ENCODE data around the gene KRT17. TPM values are rescaled to one million over a fixed set of nuclear protein-coding genes. Genes with fewer than 3 reads are reported as not detected.

The KRT17 gene
- total RNA-seq, 3 donors from 2014 or later (not counting 1 experiment from before 2014, with no cell fraction given) = not detected

- WGBS (ENCODE audit: insufficient coverage) = 86% methylated on average over 7 of the region's 7 CpGs
- Mint-ChIP-seq H3K9me3 (no peaks in the 10 kb centered on the region), H3K4me1 (no peaks in the 10 kb centered on the region), H3K27me3 (ENCODE audit: low read depth in 2 of 2) (no peaks in the 10 kb centered on the region), H3K27ac (no peak overlapping the region), H3K4me3 (no peak overlapping the region), H3K36me3 (no peaks in the 10 kb centered on the region)
- intact Hi-C loops (cut with micrococcal nuclease) = no loop called here
- no peak overlapping the region for H3K4me3 ChIP-seq (ENCODE audit: low read length)
- DNase-seq = no peak
- no peaks in the 10 kb centered on the region for H3K36me3 ChIP-seq (ENCODE audit: control insufficient read depth, insufficient read depth, low read length)
- H3K27ac ChIP-seq (ENCODE audit: low read length) = no peak overlapping the region
- H3K4me1 ChIP-seq (ENCODE audit: control insufficient read depth, insufficient read depth, low read length) = no peaks in the 10 kb centered on the region
- no peak for TF ChIP-seq CTCF (IDR thresholded peaks at IDR 0.05)
- H3K9me3 ChIP-seq (ENCODE audit: control insufficient read depth, insufficient read depth, low read length) = no peaks in the 10 kb centered on the region
- H3K27me3 ChIP-seq (ENCODE audit: control insufficient read depth, insufficient read depth, low read length) = no peaks in the 10 kb centered on the region
- no peak for ATAC-seq
These were observed 15.4 kb upstream of the KRT17 start for GRCh38 chr17:41639492-41640473.

DNA sequence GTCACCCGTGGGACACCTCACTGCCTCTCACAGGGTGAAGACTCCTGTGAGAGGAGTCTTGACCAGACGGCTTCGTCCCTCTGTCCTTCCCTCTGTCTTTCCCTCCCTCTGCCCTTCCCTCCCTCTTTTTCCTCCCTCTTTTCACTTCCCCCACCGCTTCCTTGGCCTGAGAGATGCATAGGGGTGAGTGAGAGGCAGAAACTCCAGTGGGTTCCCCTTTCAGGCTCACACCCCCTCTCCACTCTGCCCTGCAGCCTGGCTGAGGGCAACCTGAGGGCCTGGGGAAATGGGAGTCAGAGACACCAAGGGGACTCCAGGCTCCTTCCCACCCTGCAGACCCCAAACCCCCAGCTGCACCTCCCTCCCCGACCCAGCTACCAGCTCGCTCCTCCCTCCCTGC, 14.6 kb upstream of the KRT17 start:
- H3K27me3 Mint-ChIP-seq (ENCODE audit: low read depth in 2 of 2) = no peaks in the 10 kb centered on the region
- no peaks in the 10 kb centered on the region for H3K9me3 Mint-ChIP-seq
- H3K27me3 ChIP-seq (ENCODE audit: control insufficient read depth, insufficient read depth, low read length) = no peaks in the 10 kb centered on the region
- ATAC-seq (no peak), DNase-seq (no peak)
- no peaks in the 10 kb centered on the region for H3K36me3 ChIP-seq (ENCODE audit: control insufficient read depth, insufficient read depth, low read length)
- no peaks in the 10 kb centered on the region for H3K4me1 Mint-ChIP-seq
- no peak overlapping the region for H3K27ac ChIP-seq (ENCODE audit: low read length)
- intact Hi-C loops (cut with micrococcal nuclease) = no loop called here
- 76% methylated on average over 5 of the region's 6 CpGs for WGBS (ENCODE audit: insufficient coverage)
- H3K36me3 Mint-ChIP-seq = no peaks in the 10 kb centered on the region
- no peak overlapping the region for H3K4me3 Mint-ChIP-seq
- no peak overlapping the region for H3K27ac Mint-ChIP-seq
- no peak overlapping the region for H3K4me3 ChIP-seq (ENCODE audit: low read length)
- TF ChIP-seq CTCF (IDR thresholded peaks at IDR 0.05) = no peak
- H3K9me3 ChIP-seq (ENCODE audit: control insufficient read depth, insufficient read depth, low read length) = no peaks in the 10 kb centered on the region
- no peaks in the 10 kb centered on the region for H3K4me1 ChIP-seq (ENCODE audit: control insufficient read depth, insufficient read depth, low read length)

DNA sequence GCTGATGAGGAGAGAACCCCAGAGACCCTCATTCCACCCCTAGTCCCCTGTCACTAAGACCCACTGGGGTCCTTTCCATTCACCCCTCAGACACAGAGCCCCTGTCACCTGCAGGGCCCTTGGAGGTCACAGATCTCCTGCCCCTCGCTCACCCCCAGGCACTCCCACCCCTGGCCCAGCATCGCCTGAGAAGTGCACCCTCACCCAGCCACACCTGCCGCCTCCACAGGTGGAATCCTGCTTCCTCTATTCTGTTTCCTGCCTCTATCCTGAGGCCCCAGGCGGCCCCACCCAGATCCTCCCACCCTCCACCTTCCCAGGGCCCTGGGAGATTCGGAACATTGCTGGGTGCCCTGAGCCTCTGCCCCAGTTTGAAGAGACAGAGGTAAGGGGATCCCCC, 13.8 kb upstream of the KRT17 start:
- DNase-seq (no peak), ATAC-seq (no peak)
- Mint-ChIP-seq H3K36me3 (no peaks in the 10 kb centered on the region), H3K27ac (no peak overlapping the region), H3K4me1 (no peaks in the 10 kb centered on the region), H3K27me3 (ENCODE audit: low read depth in 2 of 2) (no peaks in the 10 kb centered on the region), H3K9me3 (no peaks in the 10 kb centered on the region), H3K4me3 (no peak overlapping the region)
- no peaks in the 10 kb centered on the region for H3K36me3 ChIP-seq (ENCODE audit: control insufficient read depth, insufficient read depth, low read length)
- no peak for TF ChIP-seq CTCF (IDR thresholded peaks at IDR 0.05)
- WGBS (ENCODE audit: insufficient coverage) = 71% methylated on average over 5 of the region's 5 CpGs
- intact Hi-C loops (cut with micrococcal nuclease) = no loop called here
- no peaks in the 10 kb centered on the region for H3K4me1 ChIP-seq (ENCODE audit: control insufficient read depth, insufficient read depth, low read length)
- H3K27me3 ChIP-seq (ENCODE audit: control insufficient read depth, insufficient read depth, low read length) = no peaks in the 10 kb centered on the region
- no peaks in the 10 kb centered on the region for H3K9me3 ChIP-seq (ENCODE audit: control insufficient read depth, insufficient read depth, low read length)
- H3K27ac ChIP-seq (ENCODE audit: low read length) = no peak overlapping the region
- no peak overlapping the region for H3K4me3 ChIP-seq (ENCODE audit: low read length)
